OCI-LY1 (cell line): ENCODE measurements around the gene DDIT4L.

Source experiments
- H2AFZ ChIP-seq: fragments of 200-600 bp; sonication (generic), shearing (Covaris generic); 2 replicates; pipeline ENCODE4 v1.6.0; 2014; ENCODE audit warnings: antibody characterized with exemption, mild to moderate bottlenecking, low read length
- H3F3A ChIP-seq: fragments of 200-600 bp; sonication (generic), shearing (Covaris generic); 2 replicates; pipeline ENCODE4 v1.6.0; 2014; ENCODE audit warnings: mild to moderate bottlenecking, antibody characterized with exemption, low read length, moderate library complexity; ENCODE audit not compliant: insufficient read depth
- H3K27ac ChIP-seq: fragments of 200-600 bp; sonication (generic); 2 replicates; pipeline ENCODE4 v1.5.1; 2014; ENCODE audit warnings: low read length, mixed run types, mild to moderate bottlenecking, low read depth; ENCODE audit not compliant: poor library complexity, severe bottlenecking
- H3K27me3 ChIP-seq: fragments of 200-600 bp; sonication (generic); 2 replicates; pipeline ENCODE4 v1.6.0; 2014; ENCODE audit warnings: antibody characterized with exemption, mild to moderate bottlenecking, low read length, moderate library complexity; ENCODE audit not compliant: insufficient read depth
- H3K36me3 ChIP-seq: fragments of 200-600 bp; sonication (generic); 2 replicates; pipeline ENCODE4 v1.6.1; 2014; ENCODE audit warnings: mild to moderate bottlenecking, antibody characterized with exemption, low read length, moderate library complexity, mixed read lengths; ENCODE audit not compliant: insufficient read depth
- H3K4me1 ChIP-seq: fragments of 200-600 bp; sonication (generic); 2 replicates; pipeline ENCODE4 v1.5.1; 2014; ENCODE audit warnings: mild to moderate bottlenecking, low read length, moderate library complexity; ENCODE audit not compliant: insufficient read depth, severe bottlenecking
- H3K4me2 ChIP-seq: fragments of 200-600 bp; sonication (generic), shearing (Covaris generic); 2 replicates; pipeline ENCODE4 v1.6.1; 2014; ENCODE audit warnings: low read length
- H3K4me3 ChIP-seq: fragments of 200-600 bp; sonication (generic); 2 replicates; pipeline ENCODE4 v1.5.1; 2014; ENCODE audit warnings: low read length, low read depth, mild to moderate bottlenecking, mixed read lengths; ENCODE audit not compliant: poor library complexity, severe bottlenecking
- H3K79me2 ChIP-seq: fragments of 200-600 bp; shearing (Covaris generic); 2 replicates; pipeline ENCODE4 v1.6.1; 2016; ENCODE audit warnings: mixed run types, low read length, mixed read lengths; ENCODE audit not compliant: insufficient read depth
- H3K9ac ChIP-seq: fragments of 200-600 bp; sonication (generic), shearing (Covaris generic); 2 replicates; pipeline ENCODE4 v1.6.1; 2014; ENCODE audit warnings: mild to moderate bottlenecking, low read length, mixed read lengths
- H3K9me2 ChIP-seq: fragments of 200-600 bp; sonication (generic), shearing (Covaris generic); 2 replicates; pipeline ENCODE4 v1.6.1; 2014; ENCODE audit warnings: low read depth, mild to moderate bottlenecking, low read length, mixed read lengths
- H3K9me3 ChIP-seq: fragments of 200-600 bp; shearing (Covaris generic); 2 replicates; pipeline ENCODE4 v1.6.1; 2014; ENCODE audit warnings: low read length, mixed read lengths
- H4K20me1 ChIP-seq: fragments of 200-600 bp; sonication (generic), shearing (Covaris generic); 2 replicates; pipeline ENCODE4 v1.6.0; 2016; ENCODE audit warnings: mild to moderate bottlenecking, low read length; ENCODE audit not compliant: insufficient read depth
- EZH2 ChIP-seq: fragments of 200-600 bp; sonication (generic), shearing (Covaris generic); IDR thresholded peaks from 2 replicates; pipeline ENCODE4 v1.8.0; 2017; ENCODE audit warnings: borderline replicate concordance, mixed run types, mild to moderate bottlenecking, antibody characterized with exemption, low read length, moderate library complexity, mixed read lengths
- TF ChIP-seq, protein P1 (sequence below): fragments of 200-600 bp; sonication (generic), shearing (Covaris generic); IDR thresholded peaks from 2 replicates; pipeline ENCODE4 v1.5.1; 2017; ENCODE audit warnings: mild to moderate bottlenecking, antibody characterized with exemption, low read length, moderate library complexity, mixed read lengths

DDIT4L gene

DNA sequence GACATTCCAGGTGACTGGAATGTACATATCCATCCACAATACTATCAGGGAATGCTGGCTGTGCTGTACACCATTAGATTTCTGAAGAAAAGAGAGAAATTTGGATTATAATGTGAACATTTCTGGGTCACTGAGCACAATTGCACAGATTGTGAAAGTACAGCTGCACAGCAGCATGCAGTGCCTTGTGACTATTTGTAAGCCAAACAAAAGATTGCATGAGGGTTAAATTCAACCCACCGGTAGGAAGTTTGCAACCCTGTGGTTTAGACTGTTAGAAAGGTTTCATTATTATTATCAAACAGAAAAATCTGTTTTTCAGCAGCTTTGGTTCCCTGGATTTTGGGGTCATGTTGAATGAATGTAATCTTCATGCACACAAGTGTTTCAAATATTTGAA is 24.5 kb downstream of the DDIT4L start:
- no peaks in the 10 kb centered on the region for H3K9me2 ChIP-seq
- H2AFZ ChIP-seq, result no peak overlapping the region
- H4K20me1 ChIP-seq, result no peaks in the 10 kb centered on the region
- peaks cover 24% of the 10 kb centered on the region for H3K4me1 ChIP-seq
- no peaks in the 10 kb centered on the region for H3K27me3 ChIP-seq
- no peak for TF ChIP-seq EZH2
- TF ChIP-seq, protein P1, sequence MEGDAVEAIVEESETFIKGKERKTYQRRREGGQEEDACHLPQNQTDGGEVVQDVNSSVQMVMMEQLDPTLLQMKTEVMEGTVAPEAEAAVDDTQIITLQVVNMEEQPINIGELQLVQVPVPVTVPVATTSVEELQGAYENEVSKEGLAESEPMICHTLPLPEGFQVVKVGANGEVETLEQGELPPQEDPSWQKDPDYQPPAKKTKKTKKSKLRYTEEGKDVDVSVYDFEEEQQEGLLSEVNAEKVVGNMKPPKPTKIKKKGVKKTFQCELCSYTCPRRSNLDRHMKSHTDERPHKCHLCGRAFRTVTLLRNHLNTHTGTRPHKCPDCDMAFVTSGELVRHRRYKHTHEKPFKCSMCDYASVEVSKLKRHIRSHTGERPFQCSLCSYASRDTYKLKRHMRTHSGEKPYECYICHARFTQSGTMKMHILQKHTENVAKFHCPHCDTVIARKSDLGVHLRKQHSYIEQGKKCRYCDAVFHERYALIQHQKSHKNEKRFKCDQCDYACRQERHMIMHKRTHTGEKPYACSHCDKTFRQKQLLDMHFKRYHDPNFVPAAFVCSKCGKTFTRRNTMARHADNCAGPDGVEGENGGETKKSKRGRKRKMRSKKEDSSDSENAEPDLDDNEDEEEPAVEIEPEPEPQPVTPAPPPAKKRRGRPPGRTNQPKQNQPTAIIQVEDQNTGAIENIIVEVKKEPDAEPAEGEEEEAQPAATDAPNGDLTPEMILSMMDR, result no peak
- peak overlapping the region; percentile 4 for H3K4me3 ChIP-seq
- H3K4me2 ChIP-seq, result peak overlapping the region; percentile 32
- H3F3A ChIP-seq, result no peaks in the 10 kb centered on the region
- H3K9ac ChIP-seq, result no peak overlapping the region
- H3K36me3 ChIP-seq, result no peaks in the 10 kb centered on the region
- H3K9me3 ChIP-seq, result no peaks in the 10 kb centered on the region
- peak overlapping the region; percentile 63 for H3K27ac ChIP-seq
- no peaks in the 10 kb centered on the region for H3K79me2 ChIP-seq

DNA sequence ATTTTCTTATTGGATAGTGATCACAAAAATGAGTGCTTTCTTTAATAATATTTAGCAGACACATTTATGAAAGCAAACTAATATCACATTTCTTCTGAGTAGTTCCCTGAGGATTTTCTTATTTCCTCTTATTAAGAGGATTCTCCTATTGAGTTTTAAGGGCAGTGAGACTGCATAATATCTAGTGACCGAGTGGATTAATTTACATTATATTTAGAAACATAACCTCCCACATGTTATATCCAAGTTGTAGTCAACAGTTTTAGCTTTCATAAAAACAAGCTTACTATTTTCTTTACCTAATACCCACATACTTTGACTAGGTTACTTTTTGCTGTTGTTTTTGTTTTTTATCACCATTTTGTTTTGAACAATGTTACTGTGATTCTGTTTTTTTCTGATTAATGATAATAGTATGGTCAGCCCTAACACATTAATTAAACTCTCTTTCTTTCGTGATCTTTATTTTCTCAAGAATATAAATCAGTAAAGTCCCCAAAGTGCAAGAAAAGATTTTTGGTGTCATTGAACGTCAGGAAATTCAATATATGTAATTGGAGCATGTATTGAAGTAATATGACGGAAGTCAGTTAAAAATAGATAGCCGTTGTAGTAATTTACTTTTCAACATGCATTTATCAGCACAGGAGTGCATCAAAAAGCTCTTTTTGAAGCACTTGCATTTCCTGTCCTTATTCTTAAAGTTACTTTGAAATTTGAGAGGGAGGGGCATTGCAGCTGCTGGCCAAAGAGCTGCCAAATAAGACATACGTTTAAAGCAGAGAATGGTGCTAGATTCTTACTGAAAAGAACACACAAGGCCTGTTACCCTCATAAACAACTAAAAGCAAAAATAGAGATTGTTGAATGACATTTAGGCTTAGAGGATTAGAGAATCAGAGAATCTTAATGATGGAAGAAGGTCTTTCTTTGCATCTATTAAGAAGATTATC is 25.2 kb downstream of the DDIT4L start:
- Histone ChIP-seq H3K27ac (peak overlapping the region; percentile 63), H3K9me2 (no peaks in the 10 kb centered on the region), H3K27me3 (no peaks in the 10 kb centered on the region), H3F3A (no peaks in the 10 kb centered on the region), H3K4me1 (peaks cover 24% of the 10 kb centered on the region), H4K20me1 (no peaks in the 10 kb centered on the region), H3K9ac (no peak overlapping the region), H2AFZ (no peak overlapping the region), H3K79me2 (no peaks in the 10 kb centered on the region), H3K9me3 (no peaks in the 10 kb centered on the region; the same call in 1 of the 2 replicates), H3K4me3 (peak overlapping the region; percentile 4), H3K36me3 (no peaks in the 10 kb centered on the region), H3K4me2 (peak overlapping the region; percentile 32)
- no peak for TF ChIP-seq EZH2
- TF ChIP-seq, protein P1, result no peak

DNA sequence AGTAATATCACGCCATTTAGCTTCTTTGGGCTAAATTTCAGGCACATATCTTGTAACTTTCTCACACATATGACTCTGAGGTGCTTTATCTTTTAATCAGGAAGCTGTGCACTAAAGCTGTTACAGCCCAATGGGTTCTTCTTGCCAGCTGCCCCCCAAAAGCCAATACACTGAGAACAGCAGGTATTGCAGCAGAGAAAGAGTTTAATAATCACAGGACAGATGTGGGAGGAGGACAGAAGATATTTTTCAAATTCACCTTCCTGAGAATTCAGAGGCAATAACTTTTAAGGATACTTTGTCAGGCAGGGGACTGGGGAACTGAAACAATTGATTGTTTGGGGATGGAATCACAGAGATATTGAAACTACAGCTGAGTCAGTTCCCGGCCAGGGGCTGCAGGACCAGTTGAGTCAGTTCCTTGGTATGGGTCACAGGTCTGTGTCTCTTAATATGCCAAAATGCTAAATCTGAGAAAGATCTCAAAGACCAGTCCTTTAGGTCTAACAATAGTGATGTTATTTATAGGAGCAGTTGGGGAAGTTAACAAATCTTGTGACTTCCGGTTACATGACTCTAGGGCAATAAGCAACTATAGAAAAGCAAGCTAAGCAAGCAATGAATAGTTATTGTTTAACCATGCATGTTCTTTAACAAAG is 28.1 kb downstream of the DDIT4L start:
- TF ChIP-seq, protein P1, result no peak
- TF ChIP-seq EZH2, result no peak
- Histone ChIP-seq H3K27me3 (no peaks in the 10 kb centered on the region), H3K4me1 (peaks cover 24% of the 10 kb centered on the region), H3F3A (no peaks in the 10 kb centered on the region), H3K9me2 (no peaks in the 10 kb centered on the region), H3K4me2 (no peak overlapping the region), H4K20me1 (no peaks in the 10 kb centered on the region), H3K9ac (no peak overlapping the region), H3K36me3 (no peaks in the 10 kb centered on the region), H2AFZ (no peak overlapping the region), H3K4me3 (no peak overlapping the region), H3K27ac (no peak overlapping the region), H3K79me2 (no peaks in the 10 kb centered on the region), H3K9me3 (no peaks in the 10 kb centered on the region; the same call in 1 of the 2 replicates)
